Measurements from ENCODE around the gene ATXN10. TPM values are rescaled to one million over a fixed set of nuclear protein-coding genes. Genes with fewer than 3 reads are reported as not detected.

ATXN10 gene
- total and polyA plus RNA-seq, 2 of the 13 experiments (the other 11 are each of a cell fraction or from before 2014, with no cell fraction given), result 60.1 to 194 TPM

DNA sequence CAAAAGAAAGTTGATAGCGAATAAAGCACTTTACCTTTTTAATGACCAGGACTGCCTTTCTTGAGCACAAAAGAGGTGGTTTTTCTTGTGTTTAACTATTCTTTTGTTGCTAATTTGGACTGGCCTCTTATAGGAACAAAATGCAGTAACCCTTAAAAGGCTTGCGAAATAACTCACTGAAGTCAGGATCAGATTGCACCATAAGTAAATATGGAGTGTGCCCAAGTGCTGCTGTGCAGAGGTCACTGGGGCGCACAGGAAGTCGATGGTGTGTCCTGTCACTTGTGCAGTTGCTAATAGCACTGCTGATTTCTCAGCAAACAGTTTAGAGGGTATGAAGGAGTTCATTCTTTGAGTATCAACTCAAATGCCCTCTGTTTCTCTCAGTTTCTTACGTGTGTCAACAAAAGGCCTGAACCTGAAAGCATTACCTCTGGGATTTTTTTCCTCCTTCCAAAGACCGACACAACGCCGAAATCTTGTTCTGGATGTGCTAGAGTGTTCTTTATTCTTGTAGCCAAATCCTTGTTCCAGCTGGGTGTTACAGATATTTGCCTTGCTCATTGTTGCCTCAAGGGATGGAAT is 71.3 kb downstream of the ATXN10 start (continued):
- TF ChIP-seq HNRNPUL1 (IDR thresholded peaks at IDR 0.05; ENCODE audit: low read depth, low read length), result no peak
- TF ChIP-seq ZNF101 (CRISPR knock-in tag; IDR thresholded peaks at IDR 0.05; ENCODE audit: borderline replicate concordance, low read depth), result peak; percentile 23; the same call in 1 of the 2 replicates
- no peak for TF ChIP-seq FOXM1 (CRISPR knock-in tag; IDR thresholded peaks at IDR 0.05)
- TF ChIP-seq POGK (CRISPR knock-in tag; conservative IDR thresholded peaks at IDR 0.05), result peak; percentile 91
- no peak; the same call in 1 of the 2 replicates for TF ChIP-seq KMT2B (CRISPR knock-in tag; IDR thresholded peaks at IDR 0.05)
- TF ChIP-seq GMEB1 (CRISPR knock-in tag; IDR thresholded peaks at IDR 0.05; ENCODE audit: borderline replicate concordance), result peak; percentile 62; the same call in 1 of the 2 replicates
- TF ChIP-seq TMF1 (CRISPR knock-in tag; IDR thresholded peaks at IDR 0.05; ENCODE audit: low read depth), result no peak
- TF ChIP-seq DNMT1 (CRISPR knock-in tag; IDR thresholded peaks at IDR 0.05), result no peak
- peak; percentile 96 for TF ChIP-seq ZKSCAN8 (CRISPR knock-in tag; IDR thresholded peaks at IDR 0.05; ENCODE audit: borderline replicate concordance)
- TF ChIP-seq, protein P1, sequence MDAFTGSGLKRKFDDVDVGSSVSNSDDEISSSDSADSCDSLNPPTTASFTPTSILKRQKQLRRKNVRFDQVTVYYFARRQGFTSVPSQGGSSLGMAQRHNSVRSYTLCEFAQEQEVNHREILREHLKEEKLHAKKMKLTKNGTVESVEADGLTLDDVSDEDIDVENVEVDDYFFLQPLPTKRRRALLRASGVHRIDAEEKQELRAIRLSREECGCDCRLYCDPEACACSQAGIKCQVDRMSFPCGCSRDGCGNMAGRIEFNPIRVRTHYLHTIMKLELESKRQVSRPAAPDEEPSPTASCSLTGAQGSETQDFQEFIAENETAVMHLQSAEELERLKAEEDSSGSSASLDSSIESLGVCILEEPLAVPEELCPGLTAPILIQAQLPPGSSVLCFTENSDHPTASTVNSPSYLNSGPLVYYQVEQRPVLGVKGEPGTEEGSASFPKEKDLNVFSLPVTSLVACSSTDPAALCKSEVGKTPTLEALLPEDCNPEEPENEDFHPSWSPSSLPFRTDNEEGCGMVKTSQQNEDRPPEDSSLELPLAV (CRISPR knock-in tag; conservative IDR thresholded peaks at IDR 0.05; ENCODE audit: low read depth), result no peak
- peak; percentile 95 for TF ChIP-seq FOXO1 (CRISPR knock-in tag; IDR thresholded peaks at IDR 0.05)
- TF ChIP-seq, protein P2, sequence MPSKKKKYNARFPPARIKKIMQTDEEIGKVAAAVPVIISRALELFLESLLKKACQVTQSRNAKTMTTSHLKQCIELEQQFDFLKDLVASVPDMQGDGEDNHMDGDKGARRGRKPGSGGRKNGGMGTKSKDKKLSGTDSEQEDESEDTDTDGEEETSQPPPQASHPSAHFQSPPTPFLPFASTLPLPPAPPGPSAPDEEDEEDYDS (CRISPR knock-in tag; IDR thresholded peaks at IDR 0.05), result peak; percentile 68
- peak; percentile 84; the same call in 1 of the 2 replicates for TF ChIP-seq GATA4 (IDR thresholded peaks at IDR 0.05; ENCODE audit: borderline replicate concordance, low read depth)
- peak; percentile 79 for TF ChIP-seq XRCC5 (optimal IDR thresholded peaks at IDR 0.05; ENCODE audit: low read length)
- TF ChIP-seq, protein P3, sequence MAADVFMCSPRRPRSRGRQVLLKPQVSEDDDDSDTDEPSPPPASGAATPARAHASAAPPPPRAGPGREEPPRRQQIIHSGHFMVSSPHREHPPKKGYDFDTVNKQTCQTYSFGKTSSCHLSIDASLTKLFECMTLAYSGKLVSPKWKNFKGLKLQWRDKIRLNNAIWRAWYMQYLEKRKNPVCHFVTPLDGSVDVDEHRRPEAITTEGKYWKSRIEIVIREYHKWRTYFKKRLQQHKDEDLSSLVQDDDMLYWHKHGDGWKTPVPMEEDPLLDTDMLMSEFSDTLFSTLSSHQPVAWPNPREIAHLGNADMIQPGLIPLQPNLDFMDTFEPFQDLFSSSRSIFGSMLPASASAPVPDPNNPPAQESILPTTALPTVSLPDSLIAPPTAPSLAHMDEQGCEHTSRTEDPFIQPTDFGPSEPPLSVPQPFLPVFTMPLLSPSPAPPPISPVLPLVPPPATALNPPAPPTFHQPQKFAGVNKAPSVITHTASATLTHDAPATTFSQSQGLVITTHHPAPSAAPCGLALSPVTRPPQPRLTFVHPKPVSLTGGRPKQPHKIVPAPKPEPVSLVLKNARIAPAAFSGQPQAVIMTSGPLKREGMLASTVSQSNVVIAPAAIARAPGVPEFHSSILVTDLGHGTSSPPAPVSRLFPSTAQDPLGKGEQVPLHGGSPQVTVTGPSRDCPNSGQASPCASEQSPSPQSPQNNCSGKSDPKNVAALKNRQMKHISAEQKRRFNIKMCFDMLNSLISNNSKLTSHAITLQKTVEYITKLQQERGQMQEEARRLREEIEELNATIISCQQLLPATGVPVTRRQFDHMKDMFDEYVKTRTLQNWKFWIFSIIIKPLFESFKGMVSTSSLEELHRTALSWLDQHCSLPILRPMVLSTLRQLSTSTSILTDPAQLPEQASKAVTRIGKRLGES (CRISPR knock-in tag; IDR thresholded peaks at IDR 0.05; ENCODE audit: borderline replicate concordance), result no peak
- TF ChIP-seq ZNF770 (CRISPR knock-in tag; IDR thresholded peaks at IDR 0.05), result peak; percentile 47; the same call in 1 of the 2 replicates
- TF ChIP-seq SNAI1 (CRISPR knock-in tag; IDR thresholded peaks at IDR 0.05; ENCODE audit: borderline replicate concordance), result no peak
- TF ChIP-seq MAFF (IDR thresholded peaks at IDR 0.05; ENCODE audit: low read depth, low read length), result no peak

Data from HepG2 (cell line).